ENCODE results near the gene MPDU1.

- TF ChIP-seq EZH2 (IDR thresholded peaks at IDR 0.05; ENCODE audit: borderline replicate concordance), result no peak
- TF ChIP-seq CTCF (IDR thresholded peaks at IDR 0.05; ENCODE audit: poor library complexity), result no peak
- no peak for TF ChIP-seq EZH2phosphoT487 (IDR thresholded peaks at IDR 0.05; ENCODE audit: low read depth, severe bottlenecking, unreplicated experiment)
Observed at GRCh38 chr17:7591596-7591995, 7.9 kb downstream of the MPDU1 start.

Data from hepatocyte (in vitro differentiated cells).